Measurements from ENCODE around the gene TOM1L2.

Gene TOM1L2

DNA sequence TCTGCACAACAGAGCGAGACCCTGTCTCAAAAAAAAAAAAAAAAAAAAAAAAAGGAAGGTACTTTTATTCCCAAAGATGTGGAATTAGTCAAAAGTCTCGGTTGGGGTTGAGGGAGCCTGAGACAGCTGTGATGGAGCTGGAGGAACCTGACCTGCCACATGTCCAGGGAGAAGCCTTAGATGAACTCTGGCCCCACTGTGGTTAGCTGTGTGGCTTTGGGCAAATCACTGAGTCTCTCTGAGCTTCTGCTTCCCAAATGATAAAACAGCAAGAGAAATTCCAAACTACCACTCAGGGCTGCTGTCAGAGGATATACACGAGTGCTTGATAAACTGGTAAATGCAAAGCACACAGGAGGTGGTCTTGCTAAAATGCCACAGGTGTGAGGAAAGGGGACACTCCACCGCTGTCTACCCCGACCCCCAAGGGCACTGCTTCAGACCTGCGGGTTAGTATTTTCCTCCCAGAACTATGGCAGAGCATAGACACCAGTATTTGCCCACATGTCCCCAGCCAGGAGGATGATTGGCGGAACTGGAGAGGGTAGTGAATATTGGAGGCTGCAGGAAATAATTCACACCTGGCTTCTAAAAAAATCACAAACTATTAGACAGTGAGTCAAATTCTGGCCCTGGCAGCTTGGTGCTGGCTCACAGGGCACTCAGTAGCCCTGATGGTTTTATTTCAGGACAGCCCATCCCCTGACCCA, 15.1 kb upstream of the TOM1L2 start:
- Mint-ChIP-seq H3K36me3 (no peaks in the 10 kb centered on the region), H3K27me3 (no peaks in the 10 kb centered on the region), H3K4me1 (no peaks in the 10 kb centered on the region), H3K9me3 (no peaks in the 10 kb centered on the region), H3K27ac (no peak overlapping the region), H3K4me3 (no peak overlapping the region)
- no peak for ATAC-seq

DNA sequence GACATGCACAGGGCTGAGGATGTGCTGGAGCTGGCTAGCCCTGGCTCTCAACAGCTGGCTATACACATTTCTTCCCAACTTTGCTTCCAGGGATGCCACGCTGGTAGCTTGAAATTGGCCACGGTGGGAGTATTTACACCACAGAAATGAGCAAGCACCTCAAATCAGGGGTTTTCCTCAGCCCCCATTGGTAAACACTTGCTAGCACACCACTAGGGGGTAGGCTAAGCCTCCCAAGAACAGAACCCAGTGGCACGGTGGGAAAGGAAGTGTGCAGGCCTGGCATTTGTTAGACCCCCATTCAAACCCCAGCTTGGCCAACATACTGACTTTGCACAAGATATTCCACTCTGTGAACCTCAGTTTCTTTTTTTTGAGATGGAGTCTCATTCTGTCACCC, 13.4 kb upstream of the TOM1L2 start:
- no peaks in the 10 kb centered on the region for H3K4me1 Mint-ChIP-seq
- no peaks in the 10 kb centered on the region for H3K9me3 Mint-ChIP-seq
- no peak overlapping the region for H3K27ac Mint-ChIP-seq
- H3K27me3 Mint-ChIP-seq, result no peaks in the 10 kb centered on the region
- no peaks in the 10 kb centered on the region for H3K36me3 Mint-ChIP-seq
- H3K4me3 Mint-ChIP-seq, result no peak overlapping the region
- no peak for ATAC-seq

DNA sequence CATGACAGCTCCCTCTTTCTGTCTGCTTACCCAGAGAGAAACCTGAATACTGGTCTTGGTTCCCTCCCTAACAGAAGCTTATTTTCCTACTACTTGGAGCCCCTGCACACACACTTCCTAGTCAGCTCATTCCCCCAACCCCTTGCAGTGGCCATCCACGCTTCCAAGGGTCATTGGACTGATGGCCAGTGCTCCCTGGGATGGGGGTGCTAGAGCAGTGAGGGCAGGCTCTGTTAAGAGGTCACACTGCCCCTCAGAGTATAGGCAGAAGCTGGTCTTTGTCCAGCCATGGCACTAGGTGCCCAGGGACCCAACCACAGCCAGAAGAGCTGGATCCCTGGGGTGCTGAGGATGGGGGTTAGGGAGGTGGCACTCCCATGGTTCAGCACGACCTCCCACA, 13.0 kb upstream of the TOM1L2 start:
- H3K9me3 Mint-ChIP-seq, result no peaks in the 10 kb centered on the region
- no peaks in the 10 kb centered on the region for H3K4me1 Mint-ChIP-seq
- no peaks in the 10 kb centered on the region for H3K36me3 Mint-ChIP-seq
- no peak overlapping the region for H3K27ac Mint-ChIP-seq
- H3K27me3 Mint-ChIP-seq, result no peaks in the 10 kb centered on the region
- ATAC-seq, result no peak
- no peak overlapping the region for H3K4me3 Mint-ChIP-seq

DNA sequence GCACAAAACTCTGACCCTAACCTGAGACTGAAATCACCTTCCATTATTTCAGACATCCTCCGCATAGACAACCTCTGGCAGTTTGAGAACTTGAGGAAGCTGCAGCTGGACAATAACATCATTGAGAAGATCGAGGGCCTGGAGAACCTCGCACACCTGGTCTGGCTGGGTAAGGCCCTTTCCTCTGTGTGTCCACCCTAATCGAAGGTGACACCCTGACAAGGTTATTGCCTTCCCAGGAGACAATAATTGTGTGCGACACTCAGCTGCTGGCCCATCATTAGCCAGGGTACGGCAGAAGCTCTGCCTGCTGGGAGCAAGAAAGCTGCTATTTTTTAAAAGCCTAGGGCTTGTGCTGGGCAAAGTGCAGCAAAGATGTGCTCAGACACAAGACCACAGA, 11.6 kb upstream of the TOM1L2 start:
- no peak overlapping the region for H3K27ac Mint-ChIP-seq
- no peak for ATAC-seq
- no peaks in the 10 kb centered on the region for H3K36me3 Mint-ChIP-seq
- peaks cover 5% of the 10 kb centered on the region for H3K4me1 Mint-ChIP-seq
- no peaks in the 10 kb centered on the region for H3K9me3 Mint-ChIP-seq
- no peaks in the 10 kb centered on the region for H3K27me3 Mint-ChIP-seq
- no peak overlapping the region for H3K4me3 Mint-ChIP-seq

DNA sequence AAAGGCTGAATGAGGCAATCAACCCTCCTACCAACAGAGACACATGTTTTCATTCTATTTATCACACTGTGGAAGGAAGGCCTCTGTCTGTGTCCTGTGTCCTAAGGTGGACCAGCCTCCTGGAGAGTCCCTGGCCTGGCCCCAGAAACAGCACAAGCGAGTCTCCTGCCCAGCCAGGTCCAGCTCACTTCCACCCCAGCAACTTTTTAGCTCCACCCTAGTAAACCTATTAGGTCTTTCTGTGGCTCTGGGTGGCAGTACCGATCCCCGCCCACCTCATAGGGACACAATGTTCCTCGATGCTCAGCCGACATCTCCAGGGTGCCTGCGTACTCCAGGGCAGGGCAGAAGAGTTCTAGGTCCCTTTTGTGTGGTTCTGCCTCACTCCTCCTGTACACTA, 11.2 kb upstream of the TOM1L2 start:
- H3K36me3 Mint-ChIP-seq, result no peaks in the 10 kb centered on the region
- H3K4me3 Mint-ChIP-seq, result no peak overlapping the region
- no peak overlapping the region for H3K27ac Mint-ChIP-seq
- no peaks in the 10 kb centered on the region for H3K27me3 Mint-ChIP-seq
- H3K9me3 Mint-ChIP-seq, result no peaks in the 10 kb centered on the region
- peaks cover 8% of the 10 kb centered on the region for H3K4me1 Mint-ChIP-seq
- no peak for ATAC-seq

DNA sequence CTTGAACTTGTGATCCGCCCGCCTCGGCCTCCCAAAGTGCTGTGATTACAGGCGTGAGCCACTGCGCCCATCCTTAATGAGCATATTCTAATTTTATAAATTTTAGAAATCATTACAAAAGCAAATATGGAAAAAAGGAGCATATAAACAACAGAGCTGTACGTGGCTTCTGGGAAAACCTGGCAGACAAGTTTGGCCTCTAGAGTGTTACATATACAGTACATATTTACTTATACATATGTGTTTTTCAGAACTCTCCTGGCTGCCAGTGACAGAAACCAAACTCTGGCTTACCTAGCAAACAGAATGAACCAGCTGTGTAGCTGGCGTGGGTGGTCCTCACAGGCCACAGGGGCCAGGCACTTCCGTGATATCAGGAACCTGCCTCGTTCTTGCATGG, 10.6 kb upstream of the TOM1L2 start:
- ATAC-seq, result no peak
- H3K9me3 Mint-ChIP-seq, result no peaks in the 10 kb centered on the region

DNA sequence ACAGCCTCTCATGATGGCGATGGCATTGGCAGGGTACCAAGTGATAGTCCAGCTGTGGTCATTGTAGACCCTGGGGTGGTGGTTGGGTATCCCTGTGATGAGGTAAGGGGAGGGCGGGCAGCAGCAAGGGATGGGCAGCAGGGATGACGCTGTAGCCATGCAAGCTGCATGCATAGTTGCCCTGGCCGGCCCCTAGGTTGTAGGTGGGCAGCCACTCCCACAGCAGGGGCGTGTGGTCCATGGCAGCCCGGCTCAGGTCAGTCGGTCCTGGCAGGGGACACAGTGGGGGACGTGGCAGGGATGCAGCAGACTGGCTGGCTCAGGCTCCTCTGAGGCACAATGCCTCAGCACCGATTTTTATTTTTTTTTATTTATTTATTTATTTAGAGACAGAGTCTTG, 9.1 kb upstream of the TOM1L2 start:
- ATAC-seq, result no peak
- no peaks in the 10 kb centered on the region for H3K27me3 Mint-ChIP-seq
- peaks cover 8% of the 10 kb centered on the region for H3K4me1 Mint-ChIP-seq

More for the DNA sequence above, 10.6 kb upstream of the TOM1L2 start:
- no peaks in the 10 kb centered on the region for H3K36me3 Mint-ChIP-seq
- peaks cover 8% of the 10 kb centered on the region for H3K4me1 Mint-ChIP-seq
- H3K4me3 Mint-ChIP-seq, result no peak overlapping the region
- H3K27me3 Mint-ChIP-seq, result no peaks in the 10 kb centered on the region
- H3K27ac Mint-ChIP-seq, result no peak overlapping the region

DNA sequence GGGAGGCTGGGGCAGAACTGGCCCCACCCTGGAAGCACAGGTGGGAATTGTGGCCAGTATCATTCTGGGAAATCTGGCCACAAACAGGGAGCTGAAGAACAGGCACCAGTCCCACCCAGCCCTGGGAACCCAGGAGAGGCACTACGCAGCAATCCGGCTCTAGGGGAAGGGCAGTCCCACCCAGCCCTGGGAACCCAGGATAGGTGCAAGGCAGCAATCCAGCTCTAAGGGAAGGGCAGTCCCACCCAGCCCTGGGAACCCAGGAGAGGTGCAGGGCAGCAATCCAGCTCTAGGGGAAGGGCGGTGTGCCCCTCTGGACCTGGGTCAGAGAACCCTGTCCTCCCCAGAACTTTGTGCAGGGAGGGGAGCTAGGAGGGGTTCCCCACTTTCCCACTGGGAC, 7.6 kb upstream of the TOM1L2 start:
- no peaks in the 10 kb centered on the region for H3K9me3 Mint-ChIP-seq
- peaks cover 8% of the 10 kb centered on the region for H3K4me1 Mint-ChIP-seq
- no peaks in the 10 kb centered on the region for H3K36me3 Mint-ChIP-seq
- H3K27ac Mint-ChIP-seq, result no peak overlapping the region
- no peaks in the 10 kb centered on the region for H3K27me3 Mint-ChIP-seq
- ATAC-seq, result no peak
- no peak overlapping the region for H3K4me3 Mint-ChIP-seq

More for the DNA sequence above, 9.1 kb upstream of the TOM1L2 start:
- Mint-ChIP-seq H3K4me3 (no peak overlapping the region), H3K27ac (no peak overlapping the region), H3K9me3 (no peaks in the 10 kb centered on the region), H3K36me3 (no peaks in the 10 kb centered on the region)

DNA sequence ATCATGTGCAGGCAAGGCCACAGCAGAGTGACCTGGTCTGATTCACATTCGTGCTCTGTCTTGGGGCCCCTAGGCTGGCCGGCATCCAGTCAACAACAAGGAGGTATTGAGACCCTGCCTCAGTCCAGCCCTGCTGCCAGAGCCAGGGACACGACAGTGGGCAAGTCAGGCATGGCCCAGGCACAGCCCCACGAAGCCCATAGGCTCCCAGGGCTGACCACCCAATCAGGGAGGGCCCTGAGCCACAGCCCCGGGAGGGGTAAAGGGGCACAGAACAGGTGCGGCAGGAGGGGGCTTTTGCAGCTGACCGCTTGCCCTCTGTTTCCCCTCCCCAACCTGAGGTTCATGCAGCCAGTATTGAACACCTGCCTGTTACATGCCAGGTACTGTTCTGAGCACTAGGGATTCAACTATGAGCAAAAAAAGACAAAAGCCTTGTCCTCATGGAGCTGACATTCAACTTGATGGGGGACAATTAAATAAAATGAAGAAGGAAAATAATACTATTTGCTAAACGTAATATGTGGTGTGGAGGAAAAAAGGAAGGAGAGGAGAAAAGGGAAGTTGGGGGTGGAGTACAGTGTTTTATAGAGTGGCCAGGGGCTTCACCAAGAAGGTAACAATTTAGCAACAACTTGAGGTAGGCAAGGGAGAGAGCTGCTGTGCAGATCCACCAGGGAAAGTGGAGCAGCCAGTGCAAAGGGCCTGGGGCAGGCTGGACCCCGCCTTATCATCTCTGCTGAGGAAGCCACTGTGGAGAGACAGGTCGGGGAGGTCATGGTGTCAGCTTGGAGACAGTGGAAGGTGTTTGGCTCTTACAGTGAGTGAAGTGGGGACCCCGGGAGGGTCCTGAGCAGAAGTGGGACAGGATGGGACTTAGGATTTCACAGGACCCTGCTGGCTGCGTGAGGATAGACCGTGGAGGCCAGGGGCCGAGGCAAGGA, 6.6 kb upstream of the TOM1L2 start:
- Mint-ChIP-seq H3K36me3 (no peaks in the 10 kb centered on the region), H3K4me1 (peaks cover 8% of the 10 kb centered on the region), H3K9me3 (no peaks in the 10 kb centered on the region), H3K27ac (no peak overlapping the region), H3K27me3 (no peaks in the 10 kb centered on the region), H3K4me3 (no peak overlapping the region)
- ATAC-seq, result no peak

DNA sequence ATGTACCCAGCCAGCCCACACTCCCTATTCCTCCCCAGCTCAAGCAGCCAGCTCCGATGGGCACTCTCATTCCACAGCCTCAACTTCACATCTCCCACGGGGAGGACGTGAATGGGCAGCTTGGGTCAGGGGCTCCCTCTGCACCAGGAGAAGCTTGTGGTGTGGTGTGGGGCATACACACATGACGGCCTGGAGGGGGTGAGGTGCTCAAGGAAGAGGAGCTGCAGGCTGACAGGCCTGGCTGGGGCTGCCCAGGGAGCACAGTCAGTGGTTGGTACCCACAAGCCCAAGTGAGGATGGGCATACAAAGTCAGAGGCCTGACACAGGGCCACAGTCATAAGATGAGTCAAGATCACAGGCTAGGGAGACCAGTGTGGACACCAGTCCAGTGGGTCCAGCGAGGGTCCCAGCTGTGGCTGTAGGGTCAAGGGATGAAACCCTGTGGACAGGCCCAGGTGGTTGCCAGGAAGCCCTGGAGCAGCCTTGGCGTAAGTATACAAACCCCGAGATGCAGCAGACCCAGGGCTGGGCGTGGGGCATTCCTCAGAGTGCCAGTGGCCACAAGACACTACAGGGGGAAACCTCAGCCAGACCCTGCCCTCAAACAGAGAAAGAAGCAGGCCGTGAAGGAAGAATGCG, 4.9 kb upstream of the TOM1L2 start:
- no peak for ATAC-seq
- Mint-ChIP-seq H3K9me3 (no peaks in the 10 kb centered on the region), H3K4me3 (no peak overlapping the region), H3K4me1 (peaks cover 8% of the 10 kb centered on the region), H3K36me3 (no peaks in the 10 kb centered on the region), H3K27me3 (no peaks in the 10 kb centered on the region), H3K27ac (no peak overlapping the region)

DNA sequence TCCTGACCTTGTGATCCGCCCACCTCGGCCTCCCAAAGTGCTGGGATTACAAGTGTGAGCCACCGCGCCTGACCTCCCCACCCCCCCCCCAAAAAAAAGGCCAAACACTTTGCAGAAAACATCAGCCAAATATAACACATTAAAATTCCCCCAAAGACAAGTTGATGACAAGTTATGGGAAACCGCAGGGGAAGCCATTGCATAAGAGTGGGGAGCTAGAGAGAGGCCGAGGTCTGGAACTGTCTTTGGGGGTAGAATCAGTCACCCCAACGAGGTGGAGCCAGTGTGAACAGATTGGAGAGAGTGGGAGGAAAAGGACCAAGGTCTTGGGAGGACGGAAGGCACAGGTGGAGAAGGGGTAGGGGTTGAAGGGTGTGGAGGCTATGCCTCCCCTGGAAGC, 3.2 kb upstream of the TOM1L2 start:
- Mint-ChIP-seq H3K36me3 (no peaks in the 10 kb centered on the region), H3K4me1 (peaks cover 17% of the 10 kb centered on the region), H3K4me3 (no peak overlapping the region), H3K9me3 (no peaks in the 10 kb centered on the region), H3K27me3 (no peaks in the 10 kb centered on the region), H3K27ac (no peak overlapping the region)
- ATAC-seq, result no peak

DNA sequence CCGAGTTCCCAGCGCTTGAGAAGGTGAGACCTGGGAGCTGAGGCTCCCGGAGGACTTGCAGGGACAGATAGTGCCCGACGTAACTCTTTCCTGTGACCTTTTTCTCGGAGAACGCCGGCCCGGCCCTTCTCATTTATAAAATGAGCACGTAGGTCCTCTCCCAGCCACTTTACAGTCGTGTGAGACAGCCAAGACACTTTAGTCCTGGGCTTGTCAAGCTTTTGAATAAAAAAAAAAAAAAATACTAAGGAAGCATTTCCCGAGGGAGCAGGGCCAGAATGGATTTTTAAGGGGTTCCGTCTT, 703 bp upstream of the TOM1L2 start:
- Mint-ChIP-seq H3K9me3 (no peaks in the 10 kb centered on the region), H3K4me1 (peaks cover 9% of the 10 kb centered on the region), H3K27ac (peak overlapping the region; percentile 78), H3K4me3 (peak overlapping the region; percentile 91), H3K36me3 (no peaks in the 10 kb centered on the region), H3K27me3 (no peaks in the 10 kb centered on the region)
- ATAC-seq, result no peak

DNA sequence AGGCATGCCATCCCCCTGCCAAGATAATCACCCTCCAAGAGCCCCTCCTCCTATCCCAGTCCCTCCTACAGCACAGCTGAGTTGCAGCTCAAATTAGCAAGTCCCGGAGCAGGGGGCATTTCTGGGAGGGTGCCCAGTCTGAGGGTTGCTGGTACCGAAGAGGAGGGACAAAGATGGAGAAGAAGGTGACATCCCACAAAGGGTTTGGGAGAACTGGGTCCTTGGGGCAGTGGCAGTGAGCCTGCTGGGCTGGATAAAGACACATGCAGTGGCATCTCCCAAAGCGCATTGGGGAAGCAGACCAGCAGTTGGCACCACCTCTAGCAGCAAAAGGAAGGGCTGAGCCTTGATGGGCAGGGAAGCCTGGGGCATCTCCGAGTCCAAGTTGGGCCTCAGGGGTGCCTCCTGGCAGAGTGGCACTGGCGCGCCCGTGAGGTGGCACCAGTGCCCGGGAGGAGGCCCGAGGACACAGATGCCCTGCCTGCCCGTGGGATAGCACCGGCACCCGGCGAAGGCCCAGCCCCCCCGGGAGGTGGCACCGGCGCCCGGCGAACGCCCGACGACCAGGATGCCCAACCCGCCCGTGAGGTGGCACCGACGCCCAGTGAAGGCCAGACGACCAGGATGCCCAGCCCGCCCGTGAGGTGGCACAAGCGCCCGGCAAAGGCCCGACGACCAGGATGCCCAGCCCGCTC, 622 bp downstream of the TOM1L2 start:
- peaks cover 22% of the 10 kb centered on the region for H3K4me1 Mint-ChIP-seq
- no peaks in the 10 kb centered on the region for H3K9me3 Mint-ChIP-seq
- no peak for ATAC-seq
- peak overlapping the region; percentile 78 for H3K27ac Mint-ChIP-seq
- H3K27me3 Mint-ChIP-seq, result no peaks in the 10 kb centered on the region
- H3K36me3 Mint-ChIP-seq, result no peaks in the 10 kb centered on the region
- H3K4me3 Mint-ChIP-seq, result peak overlapping the region; percentile 91

DNA sequence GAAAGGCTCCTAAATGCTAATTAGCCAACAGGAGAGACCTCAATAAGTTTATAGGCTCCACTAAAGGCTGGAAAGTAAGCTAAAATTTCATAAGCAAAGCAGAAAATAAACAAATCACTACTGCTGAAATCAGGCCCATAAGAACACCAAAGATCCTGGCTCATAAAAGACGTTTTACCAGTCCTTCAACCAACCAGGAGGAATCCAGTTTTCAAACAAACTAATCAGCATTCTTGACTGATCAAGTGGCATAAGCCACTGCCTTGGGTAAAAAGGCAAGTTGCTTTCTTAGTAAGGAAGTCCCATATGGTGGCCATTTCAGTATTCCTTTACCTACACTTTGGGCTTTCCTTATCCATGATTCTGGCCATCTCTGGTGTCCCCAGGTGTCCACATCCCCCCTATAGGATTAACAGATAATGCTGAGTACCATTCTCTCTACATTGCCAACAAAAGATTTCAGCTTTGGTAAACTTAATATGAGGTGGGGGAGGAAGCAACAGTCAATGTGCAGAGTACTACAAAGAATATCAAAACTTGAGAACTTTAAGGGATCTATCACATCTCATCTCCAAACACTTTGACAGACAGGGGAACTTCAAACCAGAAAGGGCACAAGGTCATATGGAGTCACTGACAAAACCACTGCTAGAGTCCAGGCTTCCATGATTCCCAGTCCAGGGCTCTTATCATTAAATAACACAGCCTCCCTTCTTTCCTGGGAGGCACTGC, 1.3 kb downstream of the TOM1L2 start:
- no peak for ATAC-seq
- H3K4me1 Mint-ChIP-seq, result peaks cover 28% of the 10 kb centered on the region
- peak overlapping the region; percentile 78 for H3K4me3 Mint-ChIP-seq
- no peaks in the 10 kb centered on the region for H3K9me3 Mint-ChIP-seq
- no peaks in the 10 kb centered on the region for H3K27me3 Mint-ChIP-seq
- peak overlapping the region; percentile 31 for H3K27ac Mint-ChIP-seq
- no peaks in the 10 kb centered on the region for H3K36me3 Mint-ChIP-seq

DNA sequence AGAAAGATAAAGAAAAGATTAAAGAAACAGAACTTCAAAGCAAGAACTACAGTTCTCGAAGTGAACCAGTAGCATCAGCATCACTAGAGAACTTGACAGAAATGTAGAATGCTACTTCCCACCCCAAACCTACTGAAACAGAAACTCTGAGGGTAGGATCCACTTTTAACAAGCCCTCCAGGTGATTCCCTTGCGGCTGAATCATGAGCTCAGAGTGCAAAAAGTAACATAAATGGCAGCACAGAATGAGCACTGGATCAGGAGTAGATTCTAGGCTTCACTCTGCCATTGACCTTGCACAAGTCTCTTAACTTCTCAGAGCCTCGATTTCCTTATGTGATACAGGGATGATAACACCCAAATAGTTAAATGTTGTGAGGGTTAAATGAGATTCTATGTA, 5.8 kb downstream of the TOM1L2 start:
- peaks cover 42% of the 10 kb centered on the region for H3K4me1 Mint-ChIP-seq

More for the DNA sequence above, 5.8 kb downstream of the TOM1L2 start:
- no peaks in the 10 kb centered on the region for H3K36me3 Mint-ChIP-seq
- H3K27ac Mint-ChIP-seq, result no peak overlapping the region
- no peak overlapping the region for H3K4me3 Mint-ChIP-seq
- no peak for ATAC-seq
- no peaks in the 10 kb centered on the region for H3K9me3 Mint-ChIP-seq
- no peaks in the 10 kb centered on the region for H3K27me3 Mint-ChIP-seq

Measured in stimulated activated memory B cell treated with anti-CD40 and anti-IgM and Interleukin-4, amounts not matched to agents 10 μg/mL and 1 μg/mL and 100 μg/mL, for 72 hours (primary cell).